LNCAP (cell line): Measurements from ENCODE around the gene CACNA1I.

Experiments
- CTCF ChIP-seq: fragments of 450-650 bp; IDR thresholded peaks from 2 replicates; pipeline ENCODE4 v1.5.1; 2017; ENCODE audit warnings: mild to moderate bottlenecking

CACNA1I gene

GRCh38 chr22:39686776-39687525 is 116.4 kb downstream of the CACNA1I start:
- no peak for TF ChIP-seq CTCF

GRCh38 chr22:39688186-39688785 is 117.7 kb downstream of the CACNA1I start:
- TF ChIP-seq CTCF: no peak

GRCh38 chr22:39689421-39689820 is 118.9 kb downstream of the CACNA1I start:
- no peak for TF ChIP-seq CTCF

GRCh38 chr22:39690881-39691605 is 120.5 kb downstream of the CACNA1I start:
- TF ChIP-seq CTCF: no peak

GRCh38 chr22:39693943-39694500 is 123.5 kb downstream of the CACNA1I start:
- no peak for TF ChIP-seq CTCF

GRCh38 chr22:39697790-39698430 is 127.4 kb downstream of the CACNA1I start:
- no peak for TF ChIP-seq CTCF

GRCh38 chr22:39699631-39700360 is 129.2 kb downstream of the CACNA1I start:
- TF ChIP-seq CTCF: no peak
